Mucosa of descending colon (tissue), 3 donors: Measurements from ENCODE around the gene OR2AT4. TPM values are rescaled to one million over a fixed set of nuclear protein-coding genes. Genes with fewer than 3 reads are reported as not detected.

ENCODE experiments used
- ATAC-seq: fragments of 200-7000 bp; cut with Tn5 transposase; one replicate; pipeline ENCODE4 v1.9.1; 2020; ENCODE audit warnings: mild to moderate bottlenecking, moderate library complexity
- DNase-seq, 3 donors: peaks; one replicate each; pipeline ENCODE4 v3.0.0-alpha.2; 2020
- H3K36me3 ChIP-seq: fragments of 200-600 bp; one replicate; pipeline ENCODE4 v1.8.0; 2021; ENCODE audit warnings: low read depth, mild to moderate bottlenecking
- H3K4me1 ChIP-seq: fragments of 200-600 bp; one replicate; pipeline ENCODE4 v1.8.0; 2021; ENCODE audit warnings: low read depth, mild to moderate bottlenecking
- H3K4me3 ChIP-seq: fragments of 200-600 bp; one replicate; pipeline ENCODE4 v1.8.0; 2021; ENCODE audit warnings: mild to moderate bottlenecking
- H3K9me3 ChIP-seq: fragments of 200-600 bp; one replicate; pipeline ENCODE4 v1.8.0; 2021; ENCODE audit warnings: mild to moderate bottlenecking
- intact Hi-C, 2 donors: fragments of 100-400 bp; cut with DNase I in 1 of 2; cut with micrococcal nuclease in 1 of 2; formaldehyde crosslinking; loops; one replicate each; pipeline versions ENCODE4 v1.11.0 to v1.11.1; 2022; cut with DNase I, micrococcal nuclease
- total RNA-seq, 3 donors: library from RNA; stranded (reverse); fragmentation: NEBNext Ultra II Directional in 2 of 3; extraction: Animal tissue kit (Norgen Biotek cat#: 25700) in 2 of 3; gene quantifications; one replicate each; pipeline versions ENCODE4 v1.2.1 to v1.2.4, GENCODE V29; 2021 to 2023
- TF ChIP-seq, protein P1 (sequence below): fragments of 200-600 bp; IDR thresholded peaks from one replicate; pipeline ENCODE4 v1.8.0; 2022; ENCODE audit warnings: antibody characterized with exemption, mild to moderate bottlenecking
- donor health status: DM: no; HTN: no; CAD: no; lungs with moderate emphysema.
- donor health status: DM: no; HTN: no; CAD: no.
- donor health status: DM: no; HTN: yes; CAD: no.

Gene OR2AT4
- total RNA-seq, 3 donors from 2014 or later, result not detected

DNA sequence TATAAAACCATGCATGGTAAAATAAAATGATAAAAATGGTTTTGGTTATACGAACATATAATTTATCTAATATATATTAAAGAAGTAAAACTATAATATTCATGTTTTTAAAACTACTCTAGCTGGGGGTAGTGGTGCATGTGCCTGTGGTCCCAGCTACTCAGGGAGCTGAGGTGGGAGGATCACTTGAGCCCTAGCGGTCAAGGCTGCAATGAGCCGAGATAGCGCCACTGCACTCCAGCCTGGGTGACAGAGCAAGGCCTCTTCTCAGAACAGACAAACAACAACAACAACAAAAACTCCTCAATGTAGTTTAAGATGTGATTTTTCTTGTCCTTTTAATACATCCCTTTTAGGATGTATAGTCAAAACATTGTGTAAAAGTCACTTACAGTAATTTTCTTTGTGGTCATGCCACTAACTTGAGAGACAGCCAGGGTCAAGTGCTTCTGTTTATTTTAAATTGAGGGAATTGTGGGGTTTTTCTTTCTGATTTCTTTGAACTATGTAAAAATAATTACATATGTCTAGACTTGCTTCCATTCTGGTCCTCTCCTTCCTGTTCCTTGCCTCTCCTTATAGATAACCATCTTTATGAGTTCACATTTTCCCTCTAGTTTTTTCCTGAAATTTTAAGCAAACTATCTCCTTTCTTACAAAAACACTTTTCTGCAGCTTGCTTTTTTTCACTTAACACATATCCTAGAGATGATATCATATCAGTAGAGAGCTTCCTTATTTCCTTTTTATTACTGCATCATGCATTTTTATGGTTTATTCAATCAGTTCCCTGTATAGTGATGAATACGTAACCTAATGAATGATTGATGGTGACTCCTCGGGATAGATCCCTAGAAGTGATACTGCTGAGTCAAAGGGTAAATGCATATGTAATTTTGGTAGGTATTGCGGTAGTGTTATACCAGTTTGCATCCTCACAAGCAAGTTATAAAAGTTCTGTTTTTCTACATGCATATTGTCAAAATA, 9.1 kb downstream of the OR2AT4 start:
- no peaks in the 10 kb centered on the region for H3K4me1 ChIP-seq
- H3K9me3 ChIP-seq, result peaks cover 8% of the 10 kb centered on the region
- H3K36me3 ChIP-seq, result no peaks in the 10 kb centered on the region
- no peak overlapping the region for H3K4me3 ChIP-seq
- intact Hi-C loops, result no loop called here
- no peak for ATAC-seq
- TF ChIP-seq, protein P1, sequence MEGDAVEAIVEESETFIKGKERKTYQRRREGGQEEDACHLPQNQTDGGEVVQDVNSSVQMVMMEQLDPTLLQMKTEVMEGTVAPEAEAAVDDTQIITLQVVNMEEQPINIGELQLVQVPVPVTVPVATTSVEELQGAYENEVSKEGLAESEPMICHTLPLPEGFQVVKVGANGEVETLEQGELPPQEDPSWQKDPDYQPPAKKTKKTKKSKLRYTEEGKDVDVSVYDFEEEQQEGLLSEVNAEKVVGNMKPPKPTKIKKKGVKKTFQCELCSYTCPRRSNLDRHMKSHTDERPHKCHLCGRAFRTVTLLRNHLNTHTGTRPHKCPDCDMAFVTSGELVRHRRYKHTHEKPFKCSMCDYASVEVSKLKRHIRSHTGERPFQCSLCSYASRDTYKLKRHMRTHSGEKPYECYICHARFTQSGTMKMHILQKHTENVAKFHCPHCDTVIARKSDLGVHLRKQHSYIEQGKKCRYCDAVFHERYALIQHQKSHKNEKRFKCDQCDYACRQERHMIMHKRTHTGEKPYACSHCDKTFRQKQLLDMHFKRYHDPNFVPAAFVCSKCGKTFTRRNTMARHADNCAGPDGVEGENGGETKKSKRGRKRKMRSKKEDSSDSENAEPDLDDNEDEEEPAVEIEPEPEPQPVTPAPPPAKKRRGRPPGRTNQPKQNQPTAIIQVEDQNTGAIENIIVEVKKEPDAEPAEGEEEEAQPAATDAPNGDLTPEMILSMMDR, result no peak
- DNase-seq, result no peak

DNA sequence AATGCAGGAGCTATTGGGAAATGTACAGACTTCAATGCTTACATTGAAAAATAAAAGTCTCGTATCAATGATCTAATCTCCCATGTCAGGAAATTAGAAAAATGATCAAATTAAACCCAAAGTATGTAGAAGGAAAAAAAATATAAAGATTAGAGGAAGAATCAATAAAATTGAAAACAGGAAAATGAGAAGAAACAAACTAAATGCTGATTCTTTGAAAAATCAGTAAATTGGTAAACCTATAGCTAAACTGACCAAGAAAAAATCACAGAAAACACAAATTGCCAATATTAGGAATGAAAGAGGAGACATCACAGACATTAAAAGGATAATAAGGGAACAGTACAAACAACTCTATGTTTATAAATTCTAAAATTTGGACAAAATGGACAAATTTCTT, 11.8 kb downstream of the OR2AT4 start:
- no peaks in the 10 kb centered on the region for H3K36me3 ChIP-seq
- no peak overlapping the region for H3K4me3 ChIP-seq
- DNase-seq, result no peak
- TF ChIP-seq, protein P1, result no peak
- intact Hi-C loops, result no loop called here
- ATAC-seq, result no peak
- H3K4me1 ChIP-seq, result no peaks in the 10 kb centered on the region
- no peaks in the 10 kb centered on the region for H3K9me3 ChIP-seq

DNA sequence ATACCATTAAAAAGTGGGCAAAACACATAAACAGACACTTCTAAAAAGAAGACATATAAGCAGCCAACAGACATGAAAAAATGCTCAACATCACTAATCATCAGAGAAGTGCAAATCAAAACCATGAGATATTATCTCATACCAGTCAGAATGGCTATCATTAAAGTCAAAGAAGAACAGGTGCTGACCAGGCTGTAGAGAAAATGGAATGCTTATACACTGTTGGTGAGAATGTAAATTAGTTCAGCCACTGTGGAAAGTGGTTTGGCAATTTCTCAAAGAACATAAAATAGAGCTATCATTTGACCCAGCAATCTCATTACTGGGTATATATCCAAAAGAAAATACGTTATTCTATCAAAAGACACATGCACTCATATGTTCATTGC, 13.5 kb downstream of the OR2AT4 start:
- TF ChIP-seq, protein P1, result no peak
- no peak overlapping the region for H3K4me3 ChIP-seq
- ATAC-seq, result no peak
- H3K4me1 ChIP-seq, result no peaks in the 10 kb centered on the region
- no peaks in the 10 kb centered on the region for H3K9me3 ChIP-seq
- DNase-seq, result no peak
- intact Hi-C loops, result no loop called here
- H3K36me3 ChIP-seq, result no peaks in the 10 kb centered on the region

DNA sequence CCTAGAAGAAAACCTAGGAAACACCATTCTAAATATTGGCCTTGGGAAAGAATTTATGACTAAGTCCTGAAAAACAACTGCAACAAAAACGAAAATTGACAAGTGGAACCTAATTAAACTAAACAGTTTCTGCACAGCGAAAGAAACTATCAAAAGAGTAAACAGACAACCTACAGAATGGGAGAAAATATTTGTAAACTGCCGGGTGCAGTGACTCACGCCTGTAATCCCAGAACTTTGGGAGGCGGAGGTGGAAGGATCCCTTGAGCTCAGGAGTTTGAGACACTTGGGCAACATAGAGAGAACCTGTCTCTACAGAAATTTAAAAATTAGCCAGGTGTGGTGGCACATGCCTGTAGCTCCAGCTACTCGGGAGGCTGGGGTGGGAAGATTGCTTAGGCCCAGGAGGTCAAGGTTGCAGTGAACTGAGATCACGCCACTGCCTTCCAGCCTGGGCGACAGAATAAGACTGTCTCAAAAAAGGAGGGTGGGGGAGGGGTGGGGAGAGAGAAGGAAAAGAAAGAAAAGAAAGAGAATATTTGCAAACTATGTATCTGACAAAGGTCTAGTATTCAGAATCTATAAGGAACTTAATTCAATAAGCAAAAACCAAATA, 14.0 kb downstream of the OR2AT4 start:
- TF ChIP-seq, protein P1, result no peak
- Histone ChIP-seq H3K9me3 (no peaks in the 10 kb centered on the region), H3K4me1 (no peaks in the 10 kb centered on the region), H3K4me3 (no peak overlapping the region), H3K36me3 (no peaks in the 10 kb centered on the region)
- DNase-seq (no peak), ATAC-seq (no peak)
- intact Hi-C loops, result no loop called here

DNA sequence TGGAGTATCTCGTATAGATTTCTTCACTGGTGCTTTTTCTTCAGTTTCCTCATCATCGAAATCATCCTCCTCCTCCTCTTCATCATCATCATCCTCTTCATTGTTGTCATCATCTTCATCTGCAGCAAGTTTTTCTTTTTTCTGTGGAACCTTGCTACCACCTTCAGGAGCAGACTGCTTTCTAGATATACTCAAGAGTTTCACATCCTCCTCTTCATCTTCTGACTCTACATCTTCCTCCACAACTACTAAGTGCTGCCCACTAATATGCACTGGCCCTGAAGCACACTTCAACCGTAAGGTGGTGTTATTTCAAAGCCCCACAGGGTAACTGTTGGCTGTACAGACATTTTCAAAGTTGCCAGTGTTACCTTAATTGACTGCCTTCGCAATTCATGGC, 17.1 kb downstream of the OR2AT4 start:
- Histone ChIP-seq H3K36me3 (no peaks in the 10 kb centered on the region), H3K4me3 (no peak overlapping the region), H3K9me3 (no peaks in the 10 kb centered on the region), H3K4me1 (no peaks in the 10 kb centered on the region)
- intact Hi-C loops, result no loop called here
- DNase-seq (no peak), ATAC-seq (no peak)
- TF ChIP-seq, protein P1, result no peak
